Head of caudate nucleus (tissue), 42 donors: Measurements from ENCODE around the gene PTPRD.

Source experiments
- DNase-seq, 42 donors: peaks; one replicate each; pipeline versions ENCODE4 v3.0.0 to v3.0.0-alpha.2; 2020 to 2021; ENCODE audit warnings: mixed read lengths in 7 of 42
- intact Hi-C: fragments of 100-400 bp; cut with DNase I; formaldehyde crosslinking; loops from one replicate; pipeline ENCODE4 v1.15.0; 2022

The PTPRD gene

DNA sequence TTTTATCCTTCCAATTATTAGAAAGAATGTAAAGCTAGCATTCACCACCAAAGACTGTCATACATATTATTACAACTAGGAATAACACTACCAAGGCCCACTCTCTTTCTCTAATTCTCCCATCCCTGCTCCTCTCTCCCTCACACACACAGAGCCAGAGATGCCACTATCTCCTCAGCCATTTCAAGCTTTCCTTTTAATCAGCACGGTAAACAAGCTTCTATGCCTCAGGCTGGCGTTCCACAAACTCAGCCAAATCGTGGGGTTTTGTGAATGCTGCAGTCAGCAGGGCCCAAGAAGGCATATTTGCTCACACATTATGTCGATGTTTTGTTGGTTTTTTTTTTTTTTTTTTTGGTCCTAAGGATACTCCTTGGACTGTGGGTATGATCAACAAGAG lies 1833.3 kb downstream of the PTPRD start:
- DNase-seq = peak in 5 of 42 donors; percentile 14 to 58 (median 21)
- intact Hi-C loops = no loop called here

DNA sequence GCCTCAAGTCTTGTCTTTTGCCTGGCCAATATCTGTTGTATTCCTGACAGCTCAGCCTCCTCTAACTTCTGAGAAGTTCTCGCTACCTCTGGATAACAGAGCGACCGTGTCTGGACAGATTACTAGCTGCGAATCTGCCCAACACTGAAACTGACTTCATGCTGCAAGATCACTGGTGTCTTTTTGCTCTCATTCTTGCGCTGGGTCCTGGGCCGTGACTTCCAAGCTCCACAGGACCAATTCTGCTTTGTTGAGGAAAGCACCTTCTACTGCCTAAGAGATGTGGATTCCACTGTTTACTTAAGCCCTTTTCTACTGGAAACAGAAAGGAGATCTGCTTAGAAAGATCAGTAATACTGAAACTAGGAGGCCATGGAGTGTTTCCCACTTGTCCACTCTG lies 1834.4 kb downstream of the PTPRD start:
- intact Hi-C loops = no loop called here
- peak in 3 of 42 donors; percentile 24 to 55 (median 25) for DNase-seq

DNA sequence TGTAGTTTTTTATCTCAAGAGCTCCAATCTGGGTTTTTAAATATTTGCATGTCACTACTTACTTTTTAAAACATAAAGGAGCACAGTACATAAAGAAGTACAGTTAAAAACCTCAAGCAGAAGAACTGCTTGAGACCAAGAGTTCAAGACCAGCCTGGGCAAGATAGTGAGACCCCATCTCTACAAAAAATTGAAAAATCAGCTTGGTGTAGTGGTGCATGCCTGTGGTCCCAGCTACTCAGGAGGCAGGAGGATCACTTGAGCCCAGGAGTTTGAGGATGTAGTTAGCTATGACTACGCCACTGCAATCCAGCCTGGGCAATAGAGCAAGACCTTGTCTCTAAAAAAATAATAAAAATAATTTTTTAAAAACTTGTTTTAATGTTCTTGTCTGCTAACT lies 1840.5 kb downstream of the PTPRD start:
- intact Hi-C loops = no loop called here
- DNase-seq = no peak

DNA sequence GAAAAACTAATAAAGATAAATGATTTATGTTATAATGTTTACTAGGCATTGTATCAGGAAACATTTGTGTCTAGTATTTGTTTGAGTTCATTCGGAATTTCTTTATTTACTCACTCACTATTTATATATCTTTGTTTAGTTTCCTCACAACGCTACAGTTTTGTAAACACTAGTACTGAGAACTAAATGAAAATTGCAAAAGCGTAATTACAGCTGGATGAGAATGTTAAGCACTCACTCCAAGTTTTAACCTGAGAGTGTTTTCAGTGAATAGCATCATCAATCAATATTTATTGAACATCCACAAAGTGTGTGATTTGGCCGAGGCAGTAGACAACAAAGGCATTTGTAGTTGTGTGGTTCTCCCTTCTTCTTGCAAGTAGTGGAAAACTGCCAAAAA lies 1843.6 kb downstream of the PTPRD start:
- intact Hi-C loops = no loop called here
- no peak for DNase-seq

DNA sequence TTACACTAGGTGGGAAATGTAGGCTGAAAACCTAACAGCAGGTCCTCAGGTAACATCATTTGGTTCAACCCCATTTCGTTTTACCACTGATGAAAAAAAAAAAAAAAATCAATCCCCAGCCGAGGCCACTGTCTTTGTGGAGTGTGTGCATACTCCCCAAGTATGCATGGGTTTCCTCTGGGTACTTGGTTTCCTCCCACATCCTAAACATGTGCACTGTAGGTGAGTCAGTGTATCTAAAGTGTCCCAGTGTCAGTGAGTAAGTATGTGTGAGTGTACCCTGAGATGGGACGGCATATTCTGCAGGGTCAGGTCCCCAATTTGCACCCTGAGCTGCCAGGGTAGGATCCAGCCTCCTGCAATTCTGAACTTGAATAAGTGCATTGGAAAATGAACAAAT lies 1846.7 kb downstream of the PTPRD start:
- intact Hi-C loops = no loop called here
- DNase-seq = no peak

DNA sequence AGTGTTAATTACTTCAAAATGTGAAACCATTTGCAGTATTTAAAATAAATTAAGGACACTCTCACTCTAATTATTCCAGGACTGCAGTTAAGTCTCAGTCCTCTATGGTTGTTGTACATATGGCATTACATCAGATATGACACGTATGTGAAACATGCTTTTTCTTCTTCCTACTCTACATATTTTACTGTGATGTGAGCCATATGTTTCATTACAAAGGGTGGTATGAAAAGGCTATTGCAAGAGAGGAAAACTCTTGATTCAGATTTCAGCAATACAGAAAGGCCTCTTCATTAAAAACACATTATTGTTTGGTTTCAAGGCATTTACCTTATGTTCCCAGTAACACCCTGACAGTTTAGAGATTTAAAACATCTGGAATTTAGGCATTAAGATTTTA lies 1848.8 kb downstream of the PTPRD start:
- intact Hi-C loops = no loop called here
- DNase-seq = no peak

DNA sequence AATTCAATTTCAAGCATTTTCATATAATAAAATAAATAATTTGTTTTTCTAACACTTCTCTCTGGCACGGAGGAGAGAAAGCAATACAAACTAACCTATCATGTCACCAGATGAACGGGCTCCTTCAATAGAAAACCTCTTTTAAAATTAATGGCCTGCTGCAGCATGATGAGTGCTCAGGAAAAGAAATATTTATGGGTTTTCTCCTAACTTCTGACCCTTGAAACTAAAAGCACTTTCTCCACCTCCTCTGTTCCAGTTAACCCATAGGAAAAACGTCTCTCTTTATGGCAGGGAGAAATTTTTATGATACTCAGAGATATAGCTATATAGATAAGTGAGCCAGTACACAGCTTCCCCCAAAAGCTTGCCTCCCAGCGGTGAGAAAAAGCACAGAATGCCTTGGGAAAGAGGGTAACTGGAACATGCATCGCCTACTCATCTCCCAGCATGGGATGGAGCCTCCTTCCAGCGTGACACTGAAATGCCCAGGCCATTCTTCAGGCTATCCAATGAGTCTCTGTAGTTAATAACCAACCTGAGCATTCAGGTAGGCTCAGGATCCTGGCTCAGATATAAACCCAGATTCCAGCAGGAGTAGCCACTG lies 1850.2 kb downstream of the PTPRD start:
- intact Hi-C loops = no loop called here
- no peak for DNase-seq

DNA sequence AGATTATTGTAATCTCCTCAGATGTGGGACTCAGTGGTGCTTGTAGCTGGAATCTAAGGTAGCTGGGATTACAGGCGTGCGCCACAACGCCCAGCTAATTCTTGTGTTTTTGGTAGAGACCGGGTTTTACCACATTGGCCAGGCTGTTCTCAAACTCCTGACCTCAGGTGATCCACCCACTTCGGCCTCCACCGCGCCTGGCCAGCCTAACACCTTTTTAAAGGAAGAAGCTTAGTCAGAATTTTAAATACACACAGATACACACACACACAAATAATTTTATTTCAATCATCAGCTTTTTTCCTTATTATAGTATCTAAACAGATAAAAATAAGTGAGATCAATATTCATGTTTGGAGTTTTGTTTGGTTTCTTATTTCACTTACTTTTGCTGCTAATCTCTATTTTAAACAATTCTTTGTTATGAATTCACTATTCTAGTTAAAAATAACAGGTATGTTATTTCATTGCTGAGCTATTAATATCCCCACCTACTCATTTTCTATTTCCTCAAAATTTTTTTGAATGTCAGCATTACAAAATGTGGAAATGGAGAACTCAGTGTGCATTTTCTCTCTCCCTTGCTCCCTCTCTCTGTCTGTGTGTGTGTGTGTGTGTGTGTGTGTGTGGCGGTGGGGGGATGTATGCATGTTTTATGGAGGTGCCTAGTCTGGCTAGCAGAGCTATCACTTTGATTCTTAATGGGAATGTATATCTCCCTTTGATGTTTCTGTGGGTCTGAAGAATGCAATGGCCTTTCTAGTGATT lies 1852.6 kb downstream of the PTPRD start:
- DNase-seq = peak in 1 of 42 donors; percentile 28
- intact Hi-C loops = no loop called here

DNA sequence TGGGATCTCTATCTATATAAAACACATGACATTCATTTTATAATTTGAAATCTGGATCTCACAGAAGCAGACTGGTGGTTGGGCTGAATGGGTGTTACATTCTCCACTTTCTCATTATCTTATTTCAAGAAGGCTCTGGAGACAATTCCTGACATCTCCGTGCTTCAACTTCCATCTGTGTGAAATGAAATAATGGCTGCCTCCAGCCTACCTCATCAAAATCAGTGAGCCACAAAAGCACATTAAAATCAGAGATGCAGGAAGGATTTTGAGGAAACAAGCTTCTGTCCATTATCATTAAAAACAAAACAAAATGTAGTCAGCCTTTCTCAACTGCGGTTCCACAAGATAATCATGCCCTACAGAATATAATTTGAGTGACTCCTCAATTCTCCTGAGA lies 1854.9 kb downstream of the PTPRD start:
- DNase-seq = no peak
- intact Hi-C loops = no loop called here

DNA sequence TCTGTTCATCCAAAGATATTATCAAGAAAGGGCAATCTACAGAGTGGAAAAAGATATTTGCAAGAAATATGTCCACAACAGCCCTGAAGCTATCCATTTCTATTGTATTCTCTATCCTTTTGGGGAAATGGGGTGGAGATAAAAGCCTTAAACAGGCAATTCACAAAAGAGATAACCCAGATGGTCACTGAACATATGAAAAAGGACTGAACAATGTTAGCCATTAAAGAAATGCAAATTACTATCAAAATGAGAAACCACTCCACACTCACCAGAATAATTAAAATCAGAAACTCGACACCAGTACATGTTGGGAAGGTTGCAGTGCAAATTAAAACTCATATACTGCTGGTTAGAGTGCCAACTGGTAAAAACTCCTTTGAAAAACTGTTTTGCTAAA lies 1858.1 kb downstream of the PTPRD start:
- intact Hi-C loops = no loop called here
- no peak for DNase-seq

DNA sequence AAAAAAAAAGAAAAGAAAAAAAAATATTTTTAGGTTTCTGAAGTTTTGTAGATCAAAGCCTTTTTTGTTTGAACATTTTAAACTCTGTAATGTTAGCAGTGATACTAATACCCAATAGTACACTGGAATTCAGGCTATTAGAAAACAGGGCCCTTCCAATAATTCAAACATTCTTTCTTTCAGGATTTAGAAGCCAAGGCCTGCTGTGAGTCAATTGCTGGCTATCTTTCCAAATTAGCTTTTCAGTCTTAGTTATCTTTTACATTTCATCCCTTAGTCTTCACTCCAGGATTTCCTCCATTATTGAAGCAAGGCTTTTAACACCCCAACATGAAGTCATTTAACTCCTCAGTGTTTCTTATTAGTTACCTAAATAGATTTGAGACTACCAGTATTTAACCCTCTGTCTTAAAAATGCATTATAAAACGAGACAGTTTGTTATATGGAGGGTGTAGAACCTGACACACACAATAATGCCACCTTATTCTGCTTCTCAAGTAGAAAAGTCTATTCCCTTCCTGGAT lies 1861.3 kb downstream of the PTPRD start:
- intact Hi-C loops = no loop called here
- DNase-seq = no peak

DNA sequence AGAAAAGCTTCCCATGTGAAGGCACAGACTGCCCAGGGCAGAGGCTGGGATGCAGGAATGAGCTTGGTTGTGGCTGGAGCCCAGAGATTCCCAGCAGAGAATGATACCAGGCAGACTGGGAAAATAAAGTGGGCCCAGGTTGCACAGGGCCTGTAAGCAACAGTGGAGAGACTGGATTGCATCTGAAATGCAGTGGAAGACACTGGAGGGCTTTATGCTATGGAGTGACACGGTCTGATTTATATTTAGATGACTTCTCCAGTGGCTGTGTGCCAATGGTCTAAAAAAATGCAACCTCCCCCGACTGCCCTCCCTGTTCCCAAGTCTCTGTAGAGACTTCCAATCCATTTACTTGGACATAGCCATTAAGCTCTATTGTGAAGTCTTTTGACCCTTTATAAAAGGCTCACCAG lies 1862.2 kb downstream of the PTPRD start:
- DNase-seq = peak in 2 of 42 donors; percentile 28 to 55
- intact Hi-C loops = no loop called here

DNA sequence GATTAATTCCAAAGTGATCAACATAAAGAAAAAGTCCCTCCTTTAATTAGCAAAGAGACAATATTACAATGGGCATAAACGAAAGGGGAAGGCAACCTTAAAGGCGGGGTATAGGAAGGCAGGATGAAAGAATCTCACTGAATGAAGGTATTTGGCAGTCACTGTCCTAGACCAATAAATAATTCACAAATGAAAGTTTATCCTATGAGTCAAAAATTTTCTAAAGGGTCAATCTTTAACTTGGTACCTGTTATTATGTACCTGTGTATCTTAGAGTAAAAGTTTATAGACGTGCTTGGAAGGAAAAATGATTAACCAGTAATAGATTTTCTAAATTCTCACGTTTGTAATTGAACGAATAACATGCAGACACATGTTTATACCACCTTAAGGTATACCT lies 1867.5 kb downstream of the PTPRD start:
- intact Hi-C loops = no loop called here
- no peak for DNase-seq

DNA sequence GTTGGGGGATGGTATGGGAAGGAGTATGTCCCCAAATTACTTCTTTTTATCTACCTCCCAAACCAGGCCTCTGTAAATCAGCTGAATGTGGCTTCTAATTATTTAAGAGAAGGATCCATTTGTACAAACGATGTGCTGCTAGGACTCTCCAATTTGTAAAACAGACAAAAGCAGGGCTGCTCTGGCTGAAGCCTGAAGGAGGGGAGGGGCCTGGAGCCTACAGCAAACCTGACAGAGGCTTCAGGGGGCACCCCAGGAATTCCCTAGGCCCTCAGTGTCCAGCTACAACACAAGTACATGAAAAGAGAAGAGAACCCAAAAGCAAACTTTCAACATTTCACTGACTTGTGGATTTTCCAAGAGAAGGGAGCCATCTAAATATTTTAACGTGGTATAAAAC lies 1873.9 kb downstream of the PTPRD start:
- intact Hi-C loops = no loop called here
- DNase-seq = no peak

DNA sequence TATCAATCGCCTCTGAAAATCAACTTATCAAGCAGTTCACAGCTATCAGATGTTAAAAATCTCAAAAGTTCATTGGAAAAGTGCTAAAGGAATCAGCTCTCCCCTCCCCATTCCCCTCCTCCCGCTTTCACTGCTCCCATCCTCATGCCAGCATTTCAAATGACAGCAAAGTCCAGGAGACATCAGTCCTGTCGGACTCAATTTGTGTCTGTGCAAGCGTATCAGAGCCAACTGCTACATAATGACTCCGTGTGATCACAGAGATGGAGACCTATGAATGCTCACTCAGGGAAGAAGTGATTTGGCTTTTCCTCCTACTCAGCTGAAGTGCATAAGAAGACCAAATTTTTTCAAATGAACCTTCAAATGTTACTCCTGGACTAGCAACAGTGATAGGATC lies 1876.0 kb downstream of the PTPRD start:
- DNase-seq = peak in 1 of 42 donors; percentile 15

DNA sequence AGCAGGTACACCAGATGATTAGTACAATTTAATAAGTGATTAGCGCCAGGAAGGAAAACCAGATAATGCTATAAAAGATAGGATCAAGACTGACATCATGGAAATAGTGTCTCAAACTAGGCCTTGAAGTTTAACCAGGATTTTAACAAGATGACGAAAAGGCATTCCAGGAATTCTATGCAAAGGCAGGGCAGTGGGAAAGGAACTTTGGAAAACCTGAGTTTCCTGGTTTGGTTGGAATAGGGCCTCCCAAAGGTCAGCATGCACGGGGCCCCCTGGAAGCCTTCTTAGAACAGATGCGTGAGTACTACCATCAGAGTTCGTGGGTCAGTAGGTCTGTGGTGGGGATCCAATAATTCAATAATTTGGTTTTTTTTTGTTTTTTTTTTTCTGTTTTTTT lies 1878.0 kb downstream of the PTPRD start:
- DNase-seq = no peak
- intact Hi-C loops = no loop called here

More for the DNA sequence above, 1876.0 kb downstream of the PTPRD start:
- intact Hi-C loops = no loop called here

DNA sequence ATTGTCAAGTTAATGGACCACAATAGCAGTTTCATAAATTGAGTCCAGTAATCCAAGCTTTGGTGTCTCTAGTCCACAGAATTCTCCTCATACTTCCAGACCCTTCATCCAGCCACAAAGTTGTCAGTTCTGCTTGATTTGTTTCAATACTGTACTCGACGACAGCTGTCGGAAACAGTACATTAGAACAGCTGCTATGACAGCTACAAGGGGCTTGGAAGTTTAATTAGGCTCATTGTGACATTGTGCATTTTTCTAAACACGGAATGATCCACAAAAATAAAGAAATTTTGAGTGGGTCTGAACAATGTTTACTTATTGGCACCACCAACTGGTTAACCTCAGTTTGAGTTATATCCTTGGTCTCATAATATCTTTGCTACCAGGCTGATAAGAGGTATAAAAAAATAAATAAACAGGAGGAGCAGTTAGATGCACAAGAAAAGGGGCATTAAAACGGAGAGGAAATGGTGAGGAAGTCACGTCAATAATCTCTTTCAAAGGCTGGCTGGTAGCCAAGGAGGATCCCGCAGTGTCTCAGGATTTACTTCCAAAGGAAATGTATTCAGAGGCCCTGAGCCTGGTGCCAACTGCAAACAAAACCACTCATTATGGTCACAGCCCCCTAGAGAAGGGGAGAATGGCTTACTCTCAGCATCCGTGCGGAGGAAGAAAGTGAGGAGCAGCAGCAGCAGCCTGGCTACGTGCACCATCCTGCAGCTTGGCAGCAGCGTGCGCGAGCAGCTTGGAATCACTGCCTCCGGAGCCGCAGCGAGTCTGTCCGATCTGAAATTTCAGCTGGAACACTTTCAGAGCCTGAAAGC lies 1879.5 kb downstream of the PTPRD start:
- DNase-seq = peak; percentile 48 to 89 (median 74)
- intact Hi-C loops = no loop called here

DNA sequence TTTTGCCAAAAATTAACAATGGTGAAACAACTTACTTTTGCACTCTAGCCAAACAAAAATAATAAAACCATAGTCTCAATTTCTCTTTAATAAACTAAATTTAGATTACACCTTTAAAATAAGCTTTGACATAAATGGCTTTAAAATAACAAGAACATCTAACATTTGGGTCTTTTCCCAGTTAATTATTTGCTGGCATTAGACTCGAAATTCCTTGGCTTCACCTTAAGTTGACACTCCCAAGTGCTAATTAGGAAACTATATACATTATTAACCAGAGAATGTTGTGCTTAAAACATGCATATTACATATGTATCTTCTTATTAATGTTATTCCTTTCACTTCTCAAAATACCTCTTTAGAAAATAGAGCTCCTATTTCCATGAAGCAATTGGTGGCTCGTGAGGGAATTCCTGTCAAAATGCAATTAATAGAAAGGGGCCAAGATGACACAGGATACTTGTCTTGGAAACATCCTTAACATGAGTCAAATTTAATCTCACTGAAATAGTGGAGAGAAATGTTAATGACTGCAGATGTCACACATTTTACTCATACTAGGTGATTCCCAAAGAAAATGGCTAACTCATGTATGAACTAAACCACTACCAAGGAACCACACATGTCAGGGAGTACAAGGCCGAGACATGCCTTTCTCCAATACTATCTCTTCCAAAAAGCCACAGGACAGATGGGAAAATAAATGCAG lies 1880.3 kb downstream of the PTPRD start:
- no peak for DNase-seq
- intact Hi-C loops = no loop called here

DNA sequence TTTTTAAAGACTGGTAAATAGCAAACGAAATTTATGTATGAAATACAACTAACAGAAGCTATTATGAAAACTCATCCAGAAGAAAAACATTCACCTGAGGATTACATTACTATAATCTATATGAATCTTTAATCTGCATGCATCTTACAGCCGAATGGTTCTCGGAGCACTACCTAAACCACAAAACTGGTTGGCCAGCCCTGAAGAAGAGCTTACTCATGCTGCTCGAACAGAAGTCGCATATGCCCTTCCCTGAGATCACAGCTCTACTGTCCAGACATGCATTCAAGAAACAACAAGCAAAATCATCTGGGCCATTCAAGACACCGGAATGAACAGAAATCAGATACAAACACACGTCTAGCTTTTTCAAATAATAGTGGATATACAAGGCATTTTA lies 1882.2 kb downstream of the PTPRD start:
- DNase-seq = no peak

More for the DNA sequence above, 1882.2 kb downstream of the PTPRD start:
- intact Hi-C loops = no loop called here
